Ishikawa (cell line): ENCODE measurements around the gene TCF7L2.

Experiments
- EP300 ChIP-seq: IDR thresholded peaks from 2 replicates; pipeline ENCODE4 v1.6.1; 2012; ENCODE audit warnings: borderline replicate concordance
- FOXM1 ChIP-seq: IDR thresholded peaks from 2 replicates; pipeline ENCODE4 v1.6.1; 2012; ENCODE audit warnings: low read depth, borderline replicate concordance
- NFIC ChIP-seq: IDR thresholded peaks from 2 replicates; pipeline ENCODE4 v1.6.1; 2012
- RAD21 ChIP-seq: IDR thresholded peaks from 2 replicates; pipeline ENCODE4 v1.6.1; 2012; ENCODE audit warnings: low read depth
- REST ChIP-seq: IDR thresholded peaks from 2 replicates; pipeline ENCODE4 v1.6.1; 2012; ENCODE audit warnings: low read depth, mild to moderate bottlenecking
- TAF1 ChIP-seq: IDR thresholded peaks from 2 replicates; pipeline ENCODE4 v1.6.1; 2012; ENCODE audit warnings: low read depth, mild to moderate bottlenecking
- TEAD4 ChIP-seq: IDR thresholded peaks from 2 replicates; pipeline ENCODE4 v1.6.1; 2012

GRCh38 chr10:113060201-113061053 is 110.4 kb downstream of the TCF7L2 start:
- TF ChIP-seq REST (no peak), EP300 (no peak), FOXM1 (no peak), TAF1 (no peak), TEAD4 (no peak), NFIC (no peak), RAD21 (no peak)
